HEK293T (cell line): ENCODE data around the gene EHBP1.

Experiments used
- ARNT ChIP-seq: fragments of 450-650 bp; IDR thresholded peaks from 2 replicates; pipeline ENCODE4 v1.6.1; 2017; ENCODE audit warnings: mild to moderate bottlenecking
- CTBP1 ChIP-seq: fragments of 450-650 bp; IDR thresholded peaks from 2 replicates; pipeline ENCODE4 v1.6.1; 2016; ENCODE audit warnings: borderline replicate concordance
- FOXA1 ChIP-seq: fragments of 450-650 bp; IDR thresholded peaks from 2 replicates; pipeline ENCODE4 v1.6.1; 2016; ENCODE audit warnings: mild to moderate bottlenecking
- FOXM1 ChIP-seq: fragments of 450-650 bp; IDR thresholded peaks from 2 replicates; pipeline ENCODE4 v1.6.1; 2017; ENCODE audit warnings: mild to moderate bottlenecking, borderline replicate concordance
- HDGF ChIP-seq: fragments of 450-650 bp; IDR thresholded peaks from 2 replicates; pipeline ENCODE4 v1.6.1; 2017; ENCODE audit warnings: antibody characterized with exemption, borderline replicate concordance
- SP1 ChIP-seq: fragments of 450-650 bp; IDR thresholded peaks from 2 replicates; pipeline ENCODE4 v1.6.1; 2017
- SUZ12 ChIP-seq: fragments of 450-650 bp; IDR thresholded peaks from 2 replicates; pipeline ENCODE4 v1.6.1; 2016; ENCODE audit warnings: mild to moderate bottlenecking
- TARDBP ChIP-seq: fragments of 450-650 bp; IDR thresholded peaks from 2 replicates; pipeline ENCODE4 v1.6.1; 2016
- ZNF384 ChIP-seq: fragments of 450-650 bp; IDR thresholded peaks from 2 replicates; pipeline ENCODE4 v1.6.1; 2016
- TF ChIP-seq, protein P1 (sequence below): fragments of 450-650 bp; IDR thresholded peaks from 2 replicates; pipeline ENCODE4 v1.6.1; 2016

DNA sequence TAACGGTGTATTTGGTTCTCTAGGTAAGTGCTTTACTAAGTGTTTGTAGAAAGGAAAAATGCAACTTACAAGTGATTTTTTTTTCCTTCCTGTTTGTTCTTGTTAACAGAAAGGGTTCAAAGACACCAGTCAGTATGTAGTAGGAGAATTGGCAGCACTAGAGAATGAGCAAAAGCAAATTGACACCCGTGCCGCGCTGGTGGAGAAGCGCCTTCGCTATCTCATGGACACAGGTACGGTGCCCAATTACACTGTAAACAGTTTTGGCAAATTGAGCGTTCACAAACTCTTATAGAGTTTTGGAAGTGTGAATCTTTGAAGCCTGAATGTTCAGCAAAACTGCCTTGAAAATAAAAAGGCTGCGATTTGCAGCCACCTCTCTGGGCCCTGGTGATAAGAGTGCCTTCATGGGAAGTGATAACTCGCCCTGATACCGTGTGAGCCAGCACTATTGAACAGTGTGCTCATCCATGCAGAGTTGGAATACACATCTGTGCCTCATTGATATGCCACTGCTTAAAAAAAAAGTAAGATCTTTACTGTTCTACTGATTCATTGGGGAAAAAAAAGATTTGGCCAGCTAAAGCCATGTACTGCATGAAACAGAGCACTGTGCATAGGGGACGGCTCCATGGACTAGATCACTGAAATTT, 291.1 kb downstream of the EHBP1 start:
- TF ChIP-seq FOXM1 (no peak), TARDBP (no peak), ARNT (no peak), SP1 (no peak), CTBP1 (no peak), ZNF384 (no peak), SUZ12 (no peak), FOXA1 (no peak), HDGF (no peak)
- TF ChIP-seq, protein P1, sequence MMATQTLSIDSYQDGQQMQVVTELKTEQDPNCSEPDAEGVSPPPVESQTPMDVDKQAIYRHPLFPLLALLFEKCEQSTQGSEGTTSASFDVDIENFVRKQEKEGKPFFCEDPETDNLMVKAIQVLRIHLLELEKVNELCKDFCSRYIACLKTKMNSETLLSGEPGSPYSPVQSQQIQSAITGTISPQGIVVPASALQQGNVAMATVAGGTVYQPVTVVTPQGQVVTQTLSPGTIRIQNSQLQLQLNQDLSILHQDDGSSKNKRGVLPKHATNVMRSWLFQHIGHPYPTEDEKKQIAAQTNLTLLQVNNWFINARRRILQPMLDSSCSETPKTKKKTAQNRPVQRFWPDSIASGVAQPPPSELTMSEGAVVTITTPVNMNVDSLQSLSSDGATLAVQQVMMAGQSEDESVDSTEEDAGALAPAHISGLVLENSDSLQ = no peak
